ENCODE results near the gene CHMP6.

DNA sequence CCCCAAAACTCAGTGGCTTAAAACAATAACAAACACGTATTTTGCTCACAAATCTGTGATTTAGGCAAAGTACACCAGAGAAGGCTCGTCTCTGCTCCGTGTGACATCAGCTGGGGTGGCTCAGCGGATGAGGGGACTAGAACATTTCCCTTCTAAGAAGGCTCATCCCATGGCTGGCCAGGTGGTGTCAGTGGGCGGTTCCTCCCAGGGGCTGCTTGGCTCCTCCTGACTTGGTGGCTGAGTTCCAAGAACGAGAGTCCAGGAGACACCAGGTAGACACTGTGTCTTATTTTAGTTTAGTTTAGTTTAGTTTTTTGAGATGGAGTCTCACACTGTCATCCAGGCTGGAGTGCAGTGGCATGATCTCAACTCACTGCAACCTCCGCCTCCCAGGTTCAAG is 5.6 kb upstream of the CHMP6 start:
- TF ChIP-seq, protein P1, sequence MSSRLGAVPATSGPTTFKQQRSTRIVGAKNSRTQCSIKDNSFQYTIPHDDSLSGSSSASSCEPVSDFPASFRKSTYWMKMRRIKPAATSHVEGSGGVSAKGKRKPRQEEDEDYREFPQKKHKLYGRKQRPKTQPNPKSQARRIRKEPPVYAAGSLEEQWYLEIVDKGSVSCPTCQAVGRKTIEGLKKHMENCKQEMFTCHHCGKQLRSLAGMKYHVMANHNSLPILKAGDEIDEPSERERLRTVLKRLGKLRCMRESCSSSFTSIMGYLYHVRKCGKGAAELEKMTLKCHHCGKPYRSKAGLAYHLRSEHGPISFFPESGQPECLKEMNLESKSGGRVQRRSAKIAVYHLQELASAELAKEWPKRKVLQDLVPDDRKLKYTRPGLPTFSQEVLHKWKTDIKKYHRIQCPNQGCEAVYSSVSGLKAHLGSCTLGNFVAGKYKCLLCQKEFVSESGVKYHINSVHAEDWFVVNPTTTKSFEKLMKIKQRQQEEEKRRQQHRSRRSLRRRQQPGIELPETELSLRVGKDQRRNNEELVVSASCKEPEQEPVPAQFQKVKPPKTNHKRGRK (CRISPR knock-in tag; IDR thresholded peaks at IDR 0.05; ENCODE audit: borderline replicate concordance) = no peak
- TF ChIP-seq, protein P2, sequence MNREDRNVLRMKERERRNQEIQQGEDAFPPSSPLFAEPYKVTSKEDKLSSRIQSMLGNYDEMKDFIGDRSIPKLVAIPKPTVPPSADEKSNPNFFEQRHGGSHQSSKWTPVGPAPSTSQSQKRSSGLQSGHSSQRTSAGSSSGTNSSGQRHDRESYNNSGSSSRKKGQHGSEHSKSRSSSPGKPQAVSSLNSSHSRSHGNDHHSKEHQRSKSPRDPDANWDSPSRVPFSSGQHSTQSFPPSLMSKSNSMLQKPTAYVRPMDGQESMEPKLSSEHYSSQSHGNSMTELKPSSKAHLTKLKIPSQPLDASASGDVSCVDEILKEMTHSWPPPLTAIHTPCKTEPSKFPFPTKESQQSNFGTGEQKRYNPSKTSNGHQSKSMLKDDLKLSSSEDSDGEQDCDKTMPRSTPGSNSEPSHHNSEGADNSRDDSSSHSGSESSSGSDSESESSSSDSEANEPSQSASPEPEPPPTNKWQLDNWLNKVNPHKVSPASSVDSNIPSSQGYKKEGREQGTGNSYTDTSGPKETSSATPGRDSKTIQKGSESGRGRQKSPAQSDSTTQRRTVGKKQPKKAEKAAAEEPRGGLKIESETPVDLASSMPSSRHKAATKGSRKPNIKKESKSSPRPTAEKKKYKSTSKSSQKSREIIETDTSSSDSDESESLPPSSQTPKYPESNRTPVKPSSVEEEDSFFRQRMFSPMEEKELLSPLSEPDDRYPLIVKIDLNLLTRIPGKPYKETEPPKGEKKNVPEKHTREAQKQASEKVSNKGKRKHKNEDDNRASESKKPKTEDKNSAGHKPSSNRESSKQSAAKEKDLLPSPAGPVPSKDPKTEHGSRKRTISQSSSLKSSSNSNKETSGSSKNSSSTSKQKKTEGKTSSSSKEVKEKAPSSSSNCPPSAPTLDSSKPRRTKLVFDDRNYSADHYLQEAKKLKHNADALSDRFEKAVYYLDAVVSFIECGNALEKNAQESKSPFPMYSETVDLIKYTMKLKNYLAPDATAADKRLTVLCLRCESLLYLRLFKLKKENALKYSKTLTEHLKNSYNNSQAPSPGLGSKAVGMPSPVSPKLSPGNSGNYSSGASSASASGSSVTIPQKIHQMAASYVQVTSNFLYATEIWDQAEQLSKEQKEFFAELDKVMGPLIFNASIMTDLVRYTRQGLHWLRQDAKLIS (CRISPR knock-in tag; IDR thresholded peaks at IDR 0.05; ENCODE audit: borderline replicate concordance) = no peak
- TF ChIP-seq GABPB1 (CRISPR knock-in tag; IDR thresholded peaks at IDR 0.05) (no peak), JUN (CRISPR knock-in tag; IDR thresholded peaks at IDR 0.05) (no peak), NFYB (CRISPR knock-in tag; conservative IDR thresholded peaks at IDR 0.05; ENCODE audit: low read depth) (no peak), ETV6 (CRISPR knock-in tag; IDR thresholded peaks at IDR 0.05) (no peak)
- TF ChIP-seq, protein P3, sequence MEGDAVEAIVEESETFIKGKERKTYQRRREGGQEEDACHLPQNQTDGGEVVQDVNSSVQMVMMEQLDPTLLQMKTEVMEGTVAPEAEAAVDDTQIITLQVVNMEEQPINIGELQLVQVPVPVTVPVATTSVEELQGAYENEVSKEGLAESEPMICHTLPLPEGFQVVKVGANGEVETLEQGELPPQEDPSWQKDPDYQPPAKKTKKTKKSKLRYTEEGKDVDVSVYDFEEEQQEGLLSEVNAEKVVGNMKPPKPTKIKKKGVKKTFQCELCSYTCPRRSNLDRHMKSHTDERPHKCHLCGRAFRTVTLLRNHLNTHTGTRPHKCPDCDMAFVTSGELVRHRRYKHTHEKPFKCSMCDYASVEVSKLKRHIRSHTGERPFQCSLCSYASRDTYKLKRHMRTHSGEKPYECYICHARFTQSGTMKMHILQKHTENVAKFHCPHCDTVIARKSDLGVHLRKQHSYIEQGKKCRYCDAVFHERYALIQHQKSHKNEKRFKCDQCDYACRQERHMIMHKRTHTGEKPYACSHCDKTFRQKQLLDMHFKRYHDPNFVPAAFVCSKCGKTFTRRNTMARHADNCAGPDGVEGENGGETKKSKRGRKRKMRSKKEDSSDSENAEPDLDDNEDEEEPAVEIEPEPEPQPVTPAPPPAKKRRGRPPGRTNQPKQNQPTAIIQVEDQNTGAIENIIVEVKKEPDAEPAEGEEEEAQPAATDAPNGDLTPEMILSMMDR (IDR thresholded peaks at IDR 0.05) = no peak
- TF ChIP-seq, protein P4, sequence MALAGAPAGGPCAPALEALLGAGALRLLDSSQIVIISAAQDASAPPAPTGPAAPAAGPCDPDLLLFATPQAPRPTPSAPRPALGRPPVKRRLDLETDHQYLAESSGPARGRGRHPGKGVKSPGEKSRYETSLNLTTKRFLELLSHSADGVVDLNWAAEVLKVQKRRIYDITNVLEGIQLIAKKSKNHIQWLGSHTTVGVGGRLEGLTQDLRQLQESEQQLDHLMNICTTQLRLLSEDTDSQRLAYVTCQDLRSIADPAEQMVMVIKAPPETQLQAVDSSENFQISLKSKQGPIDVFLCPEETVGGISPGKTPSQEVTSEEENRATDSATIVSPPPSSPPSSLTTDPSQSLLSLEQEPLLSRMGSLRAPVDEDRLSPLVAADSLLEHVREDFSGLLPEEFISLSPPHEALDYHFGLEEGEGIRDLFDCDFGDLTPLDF (CRISPR knock-in tag; IDR thresholded peaks at IDR 0.05) = no peak
- TF ChIP-seq, protein P5, sequence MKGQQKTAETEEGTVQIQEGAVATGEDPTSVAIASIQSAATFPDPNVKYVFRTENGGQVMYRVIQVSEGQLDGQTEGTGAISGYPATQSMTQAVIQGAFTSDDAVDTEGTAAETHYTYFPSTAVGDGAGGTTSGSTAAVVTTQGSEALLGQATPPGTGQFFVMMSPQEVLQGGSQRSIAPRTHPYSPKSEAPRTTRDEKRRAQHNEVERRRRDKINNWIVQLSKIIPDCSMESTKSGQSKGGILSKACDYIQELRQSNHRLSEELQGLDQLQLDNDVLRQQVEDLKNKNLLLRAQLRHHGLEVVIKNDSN (CRISPR knock-in tag; IDR thresholded peaks at IDR 0.05) = no peak

All from WTC11 (cell line).